Measurements from ENCODE around the gene PRRG1.
A peak's percentile ranks its signal among the peaks of the same experiment; 100 is the strongest.

Gene PRRG1

DNA sequence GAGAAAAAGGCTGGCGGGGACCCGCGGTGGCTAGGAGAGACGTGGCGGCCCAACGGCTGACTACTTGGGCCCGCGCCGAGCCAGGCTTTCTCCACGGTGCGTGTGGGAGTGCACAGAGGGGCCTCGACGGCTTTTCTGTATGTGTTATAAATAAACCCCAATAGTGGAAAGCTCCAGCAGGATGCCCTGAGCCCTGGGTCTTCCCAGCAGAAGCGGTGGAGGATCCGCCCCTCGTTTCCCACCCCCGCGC lies 268 bp upstream of the PRRG1 start:
- H3K4me1 ChIP-seq (ENCODE audit: control insufficient read depth in 2 of 2, insufficient read depth in 1 of 2, low read depth in 1 of 2, low read length in 2 of 2), result peaks cover 0 to 4% of the 10 kb centered on the region in 2 donors
- no peak overlapping the region for H2AK5ac ChIP-seq (ENCODE audit: low read depth, low read length)
- H3K4me2 ChIP-seq (ENCODE audit: insufficient read depth, low read length, poor library complexity, severe bottlenecking), result peak overlapping the region; percentile 48
- no peak overlapping the region for H4K8ac ChIP-seq (ENCODE audit: low read depth, low read length)
- H3K9me3 ChIP-seq (replicated peaks in 1 of 2; ENCODE audit: control insufficient read depth in 2 of 2, insufficient read depth in 1 of 2, low read depth in 1 of 2, low read length in 2 of 2), result no peaks in the 10 kb centered on the region
- H3K4ac ChIP-seq (ENCODE audit: low read length), result no peak overlapping the region
- H2BK15ac ChIP-seq (ENCODE audit: low read length), result no peak overlapping the region
- no peak overlapping the region for H3K23ac ChIP-seq (ENCODE audit: low read depth, low read length, poor library complexity)
- no peak overlapping the region for H3K27ac ChIP-seq (replicated peaks; ENCODE audit: low read length)
- H2BK12ac ChIP-seq (ENCODE audit: low read length), result no peak overlapping the region
- H3K27me3 ChIP-seq (ENCODE audit: control insufficient read depth in 3 of 3, insufficient read depth in 3 of 3, low read depth in 1 of 3, low read length in 3 of 3), result no peaks in the 10 kb centered on the region
- H3K79me1 ChIP-seq (ENCODE audit: low read depth, low read length), result no peaks in the 10 kb centered on the region
- no peaks in the 10 kb centered on the region for H3K36me3 ChIP-seq (replicated peaks in 1 of 2; ENCODE audit: control insufficient read depth in 2 of 2, insufficient read depth in 2 of 2, low read length in 2 of 2)
- no CpG with 5 or more reads among the region's 18 CpGs for WGBS, 2 donors (ENCODE audit: extremely low coverage in 2 of 2, insufficient read length in 2 of 2, insufficient replicate concordance in 1 of 2)
- H2BK120ac ChIP-seq (ENCODE audit: low read depth, low read length), result no peak overlapping the region
- H2BK5ac ChIP-seq (ENCODE audit: low read length), result no peak overlapping the region
- no peak overlapping the region for H3K14ac ChIP-seq (ENCODE audit: low read length)
- H2AFZ ChIP-seq (ENCODE audit: low read length), result peak overlapping the region; percentile 90
- H4K91ac ChIP-seq (ENCODE audit: low read depth, low read length, poor library complexity), result no peak overlapping the region
- H3K9ac ChIP-seq (ENCODE audit: low read depth, low read length, poor library complexity), result no peak overlapping the region
- no peak for DNase-seq (ENCODE audit: low spot score)
- peak overlapping the region; percentile 29 to 77 for H3K4me3 ChIP-seq (ENCODE audit: low read length in 2 of 2)
- H3K18ac ChIP-seq (ENCODE audit: low read length), result no peak overlapping the region

DNA sequence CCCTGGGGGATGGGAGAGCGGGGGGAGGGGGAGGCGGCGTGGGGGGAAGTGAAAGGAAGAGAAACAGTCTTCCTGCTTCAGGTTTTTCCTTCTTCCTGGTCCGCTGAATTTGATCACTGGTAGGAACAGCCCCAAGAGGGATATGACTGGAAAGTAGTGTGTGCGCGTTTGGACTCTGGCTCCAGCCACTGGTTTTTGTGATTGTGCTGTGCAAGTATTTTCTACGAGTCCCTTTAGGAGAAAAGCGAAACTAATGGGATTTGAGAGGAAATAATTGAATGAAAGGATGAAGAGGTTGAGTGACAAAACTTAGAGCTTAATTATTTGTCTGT lies 836 bp downstream of the PRRG1 start:
- Histone ChIP-seq H3K4me3 (ENCODE audit: low read length in 2 of 2) (peak overlapping the region; percentile 55 to 95), H3K36me3 (replicated peaks in 1 of 2; ENCODE audit: control insufficient read depth in 2 of 2, insufficient read depth in 2 of 2, low read length in 2 of 2) (no peaks in the 10 kb centered on the region), H2AK5ac (ENCODE audit: low read depth, low read length) (no peak overlapping the region), H2BK12ac (ENCODE audit: low read length) (no peak overlapping the region), H3K4me1 (ENCODE audit: control insufficient read depth in 2 of 2, insufficient read depth in 1 of 2, low read depth in 1 of 2, low read length in 2 of 2) (peaks cover 0 to 4% of the 10 kb centered on the region in 2 donors), H3K27ac (replicated peaks; ENCODE audit: low read length) (no peak overlapping the region), H4K91ac (ENCODE audit: low read depth, low read length, poor library complexity) (no peak overlapping the region), H2BK5ac (ENCODE audit: low read length) (no peak overlapping the region), H3K14ac (ENCODE audit: low read length) (no peak overlapping the region), H2BK120ac (ENCODE audit: low read depth, low read length) (no peak overlapping the region), H2BK15ac (ENCODE audit: low read length) (no peak overlapping the region), H3K18ac (ENCODE audit: low read length) (no peak overlapping the region), H3K23ac (ENCODE audit: low read depth, low read length, poor library complexity) (no peak overlapping the region), H3K4me2 (ENCODE audit: insufficient read depth, low read length, poor library complexity, severe bottlenecking) (peak overlapping the region; percentile 56), H3K27me3 (ENCODE audit: control insufficient read depth in 3 of 3, insufficient read depth in 3 of 3, low read depth in 1 of 3, low read length in 3 of 3) (no peaks in the 10 kb centered on the region), H3K9ac (ENCODE audit: low read depth, low read length, poor library complexity) (no peak overlapping the region), H3K4ac (ENCODE audit: low read length) (no peak overlapping the region), H2AFZ (ENCODE audit: low read length) (peak overlapping the region; percentile 90), H3K9me3 (replicated peaks in 1 of 2; ENCODE audit: control insufficient read depth in 2 of 2, insufficient read depth in 1 of 2, low read depth in 1 of 2, low read length in 2 of 2) (no peaks in the 10 kb centered on the region), H3K79me1 (ENCODE audit: low read depth, low read length) (no peaks in the 10 kb centered on the region), H4K8ac (ENCODE audit: low read depth, low read length) (no peak overlapping the region)
- WGBS, 2 donors (ENCODE audit: extremely low coverage in 2 of 2, insufficient read length in 2 of 2, insufficient replicate concordance in 1 of 2), result no CpG with 5 or more reads among the region's 8 CpGs
- DNase-seq (ENCODE audit: low spot score), result no peak

DNA sequence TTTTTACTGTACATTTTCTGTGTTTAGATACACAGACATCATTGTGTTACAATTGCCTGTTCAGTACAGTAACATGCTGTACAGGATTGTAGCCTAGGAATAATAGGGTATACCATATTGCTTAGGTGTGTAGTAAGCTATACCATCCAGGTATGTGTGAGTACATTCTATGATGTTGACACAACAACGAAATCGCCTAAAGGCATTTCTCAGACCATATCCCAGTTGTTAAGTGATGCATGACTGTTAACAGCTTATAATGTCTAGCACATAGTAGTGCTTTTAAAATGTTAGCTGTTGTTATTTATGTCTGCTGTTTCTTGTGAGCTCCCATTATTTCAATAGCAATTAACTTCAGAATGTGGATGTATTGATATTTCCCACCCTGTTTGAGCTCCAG lies 4.5 kb downstream of the PRRG1 start:
- Histone ChIP-seq H3K27me3 (ENCODE audit: control insufficient read depth in 3 of 3, insufficient read depth in 3 of 3, low read depth in 1 of 3, low read length in 3 of 3) (no peaks in the 10 kb centered on the region), H4K8ac (ENCODE audit: low read depth, low read length) (no peak overlapping the region), H3K4me2 (ENCODE audit: insufficient read depth, low read length, poor library complexity, severe bottlenecking) (no peak overlapping the region), H3K9me3 (replicated peaks in 1 of 2; ENCODE audit: control insufficient read depth in 2 of 2, insufficient read depth in 1 of 2, low read depth in 1 of 2, low read length in 2 of 2) (no peaks in the 10 kb centered on the region), H2AK5ac (ENCODE audit: low read depth, low read length) (no peak overlapping the region), H3K4ac (ENCODE audit: low read length) (no peak overlapping the region), H2BK5ac (ENCODE audit: low read length) (no peak overlapping the region), H2AFZ (ENCODE audit: low read length) (no peak overlapping the region), H2BK120ac (ENCODE audit: low read depth, low read length) (no peak overlapping the region), H2BK15ac (ENCODE audit: low read length) (no peak overlapping the region), H2BK12ac (ENCODE audit: low read length) (no peak overlapping the region), H3K18ac (ENCODE audit: low read length) (no peak overlapping the region), H3K4me1 (ENCODE audit: control insufficient read depth in 2 of 2, insufficient read depth in 1 of 2, low read depth in 1 of 2, low read length in 2 of 2) (peaks cover 0 to 4% of the 10 kb centered on the region in 2 donors), H3K36me3 (replicated peaks in 1 of 2; ENCODE audit: control insufficient read depth in 2 of 2, insufficient read depth in 2 of 2, low read length in 2 of 2) (no peaks in the 10 kb centered on the region), H3K27ac (replicated peaks; ENCODE audit: low read length) (no peak overlapping the region), H3K23ac (ENCODE audit: low read depth, low read length, poor library complexity) (no peak overlapping the region), H3K14ac (ENCODE audit: low read length) (no peak overlapping the region), H3K79me1 (ENCODE audit: low read depth, low read length) (no peaks in the 10 kb centered on the region), H3K4me3 (ENCODE audit: low read length in 2 of 2) (no peak overlapping the region), H3K9ac (ENCODE audit: low read depth, low read length, poor library complexity) (no peak overlapping the region), H4K91ac (ENCODE audit: low read depth, low read length, poor library complexity) (no peak overlapping the region)
- WGBS, 2 donors (ENCODE audit: extremely low coverage in 2 of 2, insufficient read length in 2 of 2, insufficient replicate concordance in 1 of 2), result no CpG with 5 or more reads among the region's 2 CpGs
- no peak for DNase-seq (ENCODE audit: low spot score)

DNA sequence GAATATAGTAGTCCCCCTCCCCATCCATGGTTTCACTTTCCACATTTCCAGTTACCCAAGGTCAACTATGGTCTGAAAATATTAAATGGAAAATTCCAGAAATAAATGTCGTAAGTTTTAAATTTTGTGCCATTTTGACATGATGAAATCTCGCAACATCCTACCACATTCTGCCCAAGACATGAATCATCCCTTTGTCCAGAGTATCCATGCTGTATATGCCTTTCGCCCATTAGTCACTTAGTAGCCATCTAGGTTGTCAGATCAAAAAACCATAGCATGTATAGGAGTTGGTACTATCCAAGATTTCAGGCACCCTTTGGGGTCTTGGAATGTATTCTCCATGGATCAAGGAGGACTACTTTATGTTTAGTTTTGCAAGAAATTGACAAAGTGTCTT lies 8.3 kb downstream of the PRRG1 start:
- H3K18ac ChIP-seq (ENCODE audit: low read length), result no peak overlapping the region
- H2AK5ac ChIP-seq (ENCODE audit: low read depth, low read length), result no peak overlapping the region
- no peak overlapping the region for H2BK120ac ChIP-seq (ENCODE audit: low read depth, low read length)
- H3K27me3 ChIP-seq (ENCODE audit: control insufficient read depth in 3 of 3, insufficient read depth in 3 of 3, low read depth in 1 of 3, low read length in 3 of 3), result no peaks in the 10 kb centered on the region
- H2BK5ac ChIP-seq (ENCODE audit: low read length), result no peak overlapping the region
- H3K4ac ChIP-seq (ENCODE audit: low read length), result no peak overlapping the region
- H3K14ac ChIP-seq (ENCODE audit: low read length), result no peak overlapping the region
- H3K4me3 ChIP-seq (ENCODE audit: low read length in 2 of 2), result no peak overlapping the region
- H2BK15ac ChIP-seq (ENCODE audit: low read length), result no peak overlapping the region
- H3K23ac ChIP-seq (ENCODE audit: low read depth, low read length, poor library complexity), result no peak overlapping the region
- no peaks in the 10 kb centered on the region for H3K4me1 ChIP-seq (ENCODE audit: control insufficient read depth in 2 of 2, insufficient read depth in 1 of 2, low read depth in 1 of 2, low read length in 2 of 2)
- DNase-seq (ENCODE audit: low spot score), result no peak
- WGBS, 2 donors (ENCODE audit: extremely low coverage in 2 of 2, insufficient read length in 2 of 2, insufficient replicate concordance in 1 of 2), result no CpG with 5 or more reads among the region's 3 CpGs
- no peak overlapping the region for H2AFZ ChIP-seq (ENCODE audit: low read length)
- H3K9ac ChIP-seq (ENCODE audit: low read depth, low read length, poor library complexity), result no peak overlapping the region
- no peak overlapping the region for H4K91ac ChIP-seq (ENCODE audit: low read depth, low read length, poor library complexity)
- no peak overlapping the region for H3K4me2 ChIP-seq (ENCODE audit: insufficient read depth, low read length, poor library complexity, severe bottlenecking)
- peaks cover 0 to 2% of the 10 kb centered on the region in 2 donors for H3K9me3 ChIP-seq (replicated peaks in 1 of 2; ENCODE audit: control insufficient read depth in 2 of 2, insufficient read depth in 1 of 2, low read depth in 1 of 2, low read length in 2 of 2)
- H4K8ac ChIP-seq (ENCODE audit: low read depth, low read length), result no peak overlapping the region
- H3K36me3 ChIP-seq (replicated peaks in 1 of 2; ENCODE audit: control insufficient read depth in 2 of 2, insufficient read depth in 2 of 2, low read length in 2 of 2), result no peaks in the 10 kb centered on the region
- no peaks in the 10 kb centered on the region for H3K79me1 ChIP-seq (ENCODE audit: low read depth, low read length)
- H3K27ac ChIP-seq (replicated peaks; ENCODE audit: low read length), result no peak overlapping the region
- H2BK12ac ChIP-seq (ENCODE audit: low read length), result no peak overlapping the region
